OCI-LY7 (cell line): ENCODE data around the gene PAK4. TPM values are rescaled to one million over a fixed set of nuclear protein-coding genes. Genes with fewer than 3 reads are reported as not detected.
A peak's percentile ranks its signal among the peaks of the same experiment; 100 is the strongest.

Experiments used
- BruUV-seq: library from RNA; stranded (reverse); fragments of 400-500 nt; replicated peaks from 2 replicates; lab custom pipeline; 2021; lab: Mats Ljungman, UMichigan
- CTCF ChIA-PET: fragments of 300-600 bp; sonication (Branson Sonifier 250); formaldehyde crosslinking; loops from one replicate; lab custom pipeline; 2022; ENCODE audit warnings: antibody characterized with exemption; ENCODE audit not compliant: unreplicated experiment; lab: Charles Lee
- POLR2A ChIA-PET: fragments of 300-600 bp; sonication (Branson Sonifier 250); formaldehyde crosslinking; loops from one replicate; lab custom pipeline; 2022; ENCODE audit warnings: antibody characterized with exemption; lab: Charles Lee
- DNase-seq: peaks from one replicate; pipeline ENCODE4 v3.0.0-alpha.2; 2015; ENCODE audit warnings: low spot score
- H2AFZ ChIP-seq: fragments of 200-600 bp; sonication (generic), shearing (Covaris generic); 2 replicates; pipeline ENCODE4 v1.6.1; 2014; ENCODE audit warnings: mild to moderate bottlenecking, antibody characterized with exemption, low read length, moderate library complexity
- H3K27ac ChIP-seq: fragments of 200-600 bp; sonication (generic); 2 replicates; pipeline ENCODE4 v1.5.1; 2014; ENCODE audit warnings: mixed run types, low read depth, mild to moderate bottlenecking, moderate library complexity, low read length, inconsistent platforms; ENCODE audit not compliant: poor library complexity, severe bottlenecking
- H3K36me3 ChIP-seq: fragments of 200-600 bp; sonication (generic); 2 replicates; pipeline ENCODE4 v1.6.1; 2014; ENCODE audit warnings: mild to moderate bottlenecking, antibody characterized with exemption, low read length, moderate library complexity, mixed read lengths; ENCODE audit not compliant: insufficient read depth
- H3K4me1 ChIP-seq: fragments of 200-600 bp; sonication (generic); 2 replicates; pipeline ENCODE4 v1.5.1; 2014; ENCODE audit warnings: mild to moderate bottlenecking, low read length; ENCODE audit not compliant: insufficient read depth, poor library complexity, severe bottlenecking
- H3K4me2 ChIP-seq: fragments of 200-600 bp; sonication (generic); 2 replicates; pipeline ENCODE4 v1.6.1; 2014; ENCODE audit warnings: mild to moderate bottlenecking, low read length
- H3K4me3 ChIP-seq: fragments of 200-600 bp; sonication (generic); 2 replicates; pipeline ENCODE4 v1.5.1; 2014; ENCODE audit warnings: mild to moderate bottlenecking, low read depth, low read length; ENCODE audit not compliant: poor library complexity, severe bottlenecking
- H3K79me2 ChIP-seq: fragments of 200-600 bp; sonication (generic); 2 replicates; pipeline ENCODE4 v1.6.1; 2016; ENCODE audit warnings: low read depth, mild to moderate bottlenecking, low read length, moderate library complexity, mixed read lengths; ENCODE audit not compliant: insufficient read depth
- H3K9me2 ChIP-seq: fragments of 200-600 bp; sonication (generic); 2 replicates; pipeline ENCODE4 v1.6.1; 2016; ENCODE audit warnings: mild to moderate bottlenecking, low read length, mixed read lengths; ENCODE audit not compliant: insufficient read depth
- H3K9me3 ChIP-seq: fragments of 200-600 bp; sonication (generic); 2 replicates; pipeline ENCODE4 v1.6.1; 2014; ENCODE audit warnings: mild to moderate bottlenecking, mixed run types, low read length, mixed read lengths
- H4K20me1 ChIP-seq: fragments of 200-600 bp; sonication (generic); 2 replicates; pipeline ENCODE4 v1.6.1; 2014; ENCODE audit warnings: mild to moderate bottlenecking, antibody characterized with exemption, low read length, moderate library complexity, mixed read lengths; ENCODE audit not compliant: insufficient read depth
- CTCF ChIP-seq: fragments of 200-600 bp; sonication (generic); conservative IDR thresholded peaks from 2 replicates; pipeline ENCODE4 v1.5.1; 2014; ENCODE audit warnings: mild to moderate bottlenecking, antibody characterized with exemption, low read length, moderate library complexity, mixed read lengths
- EZH2phosphoT487 ChIP-seq: fragments of 200-600 bp; sonication (generic); IDR thresholded peaks from 2 replicates; pipeline ENCODE4 v1.6.1; 2018; ENCODE audit warnings: low read depth, borderline replicate concordance, mild to moderate bottlenecking, mixed run types, antibody characterized with exemption, low read length, moderate library complexity, mixed read lengths
- intact Hi-C: fragments of 100-400 bp; cut with micrococcal nuclease; formaldehyde crosslinking; loops from one replicate; pipeline ENCODE4 v1.10.0; 2022; ENCODE audit not compliant: unreplicated experiment
- total RNA-seq, 2 experiments: library from RNA; depleted of rRNA in 1 of 2; stranded (reverse); fragments of >200 nt in 1 of 2; shearing (Covaris generic) in 1 of 2; gene quantifications; 2 replicates each; pipeline ENCODE4 v1.2.3, GENCODE V29; 2014 to 2022

PAK4 gene
- total RNA-seq, 2 experiments from 2014 or later = 7.8 to 26.7 TPM

GRCh38 chr19:39187552-39187943 is 62.0 kb downstream of the PAK4 start:
- no peaks in the 10 kb centered on the region for H3K4me1 ChIP-seq
- no peak overlapping the region for H3K4me3 ChIP-seq
- H3K4me2 ChIP-seq = no peak overlapping the region
- no peak for DNase-seq
- ChIA-PET POLR2A (no interaction called here), CTCF (no interaction called here)
- no peak overlapping the region for H2AFZ ChIP-seq
- no peak overlapping the region for H3K27ac ChIP-seq
- TF ChIP-seq EZH2phosphoT487 (no peak), CTCF (peak; percentile 47; the same call in 1 of the 2 replicates)
- intact Hi-C loops = loop anchor here (1.0 kb wide), 1 partner anchor 65 kb away; no protein-coding TSS in a partner anchor
- H4K20me1 ChIP-seq = no peaks in the 10 kb centered on the region
- no peaks in the 10 kb centered on the region for H3K9me3 ChIP-seq
- H3K9me2 ChIP-seq = no peaks in the 10 kb centered on the region
- H3K36me3 ChIP-seq = no peaks in the 10 kb centered on the region
- no TSS peak for BruUV-seq
- no peaks in the 10 kb centered on the region for H3K79me2 ChIP-seq

GRCh38 chr19:39188960-39189359 is 63.4 kb downstream of the PAK4 start:
- Histone ChIP-seq H3K4me3 (no peak overlapping the region), H4K20me1 (no peaks in the 10 kb centered on the region), H3K36me3 (no peaks in the 10 kb centered on the region), H3K9me3 (no peaks in the 10 kb centered on the region), H3K4me2 (no peak overlapping the region), H2AFZ (no peak overlapping the region), H3K27ac (no peak overlapping the region), H3K4me1 (no peaks in the 10 kb centered on the region), H3K9me2 (no peaks in the 10 kb centered on the region), H3K79me2 (no peaks in the 10 kb centered on the region)
- intact Hi-C loops = no loop called here
- ChIA-PET CTCF (no interaction called here), POLR2A (no interaction called here)
- BruUV-seq = no TSS peak
- DNase-seq = no peak
- TF ChIP-seq CTCF = no peak
- TF ChIP-seq EZH2phosphoT487 = no peak

DNA sequence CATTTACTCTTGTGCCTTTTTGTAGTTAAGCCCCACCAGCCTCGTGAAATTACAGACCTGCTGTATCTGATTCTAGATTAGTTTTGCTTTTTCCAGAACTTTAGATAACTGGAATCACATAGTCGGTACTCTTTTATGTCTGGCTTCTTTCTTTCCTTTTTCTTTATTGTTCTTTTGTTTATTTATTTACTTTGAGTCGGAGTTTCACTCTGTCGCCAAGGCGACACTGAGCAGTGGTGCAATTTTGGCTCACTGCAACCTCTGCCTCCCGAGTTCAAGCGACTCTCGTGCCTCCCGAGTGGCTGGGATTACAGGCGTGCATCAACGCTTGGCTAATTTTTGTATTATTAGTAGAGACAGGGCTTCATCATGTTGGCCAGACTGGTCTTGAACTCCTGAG is 65.2 kb downstream of the PAK4 start:
- Histone ChIP-seq H2AFZ (no peak overlapping the region), H4K20me1 (no peaks in the 10 kb centered on the region), H3K79me2 (no peaks in the 10 kb centered on the region), H3K9me2 (no peaks in the 10 kb centered on the region), H3K4me2 (no peak overlapping the region), H3K27ac (no peak overlapping the region), H3K9me3 (no peaks in the 10 kb centered on the region), H3K4me1 (no peaks in the 10 kb centered on the region), H3K36me3 (no peaks in the 10 kb centered on the region), H3K4me3 (no peak overlapping the region)
- POLR2A ChIA-PET = no interaction called here
- no TSS peak for BruUV-seq
- TF ChIP-seq CTCF = no peak
- TF ChIP-seq EZH2phosphoT487 = no peak
- no peak for DNase-seq
- CTCF ChIA-PET = no interaction called here
- intact Hi-C loops = no loop called here
